Measurements from ENCODE around the gene KIF9. TPM values are rescaled to one million over a fixed set of nuclear protein-coding genes. Genes with fewer than 3 reads are reported as not detected.
"Not testable (repeated sequence)": the region's sequence is repeated elsewhere in the genome, so short reads cannot be mapped to it uniquely, and the experiment has no call there.

Gene KIF9
- total and polyA plus RNA-seq, 4 donors = 11.5 to 27.3 (median 25.4) TPM

- Histone ChIP-seq H3K4me1 (ENCODE audit: control insufficient read depth, insufficient read depth, low read length) (no peaks in the 10 kb centered on the region), H3K9me3 (ENCODE audit: control insufficient read depth, insufficient read depth, low read length) (no peaks in the 10 kb centered on the region), H3K27me3 (ENCODE audit: control insufficient read depth, insufficient read depth, low read length) (no peaks in the 10 kb centered on the region), H3K36me3 (ENCODE audit: control insufficient read depth, insufficient read depth, low read length) (no peaks in the 10 kb centered on the region), H3K4me3 (ENCODE audit: low read depth, low read length) (no peak overlapping the region), H3K27ac (ENCODE audit: low read depth, low read length) (no peak overlapping the region)
- 97% methylated on average over 5 of the region's 6 CpGs for WGBS (ENCODE audit: insufficient coverage)
- DNase-seq (ENCODE audit: low read depth in 4 of 6, low spot score in 6 of 6) = no peak
Measured at GRCh38 chr3:47295976-47296375, 13.4 kb upstream of the KIF9 start.

GRCh38 chr3:47295322-47295721 lies 12.7 kb upstream of the KIF9 start:
- H3K4me1 ChIP-seq (ENCODE audit: control insufficient read depth, insufficient read depth, low read length) = no peaks in the 10 kb centered on the region

GRCh38 chr3:47294392-47294791 lies 11.8 kb upstream of the KIF9 start:
- no peak overlapping the region for H3K27ac ChIP-seq (ENCODE audit: low read depth, low read length)
- H3K4me1 ChIP-seq (ENCODE audit: control insufficient read depth, insufficient read depth, low read length) = no peaks in the 10 kb centered on the region
- H3K9me3 ChIP-seq (ENCODE audit: control insufficient read depth, insufficient read depth, low read length) = no peaks in the 10 kb centered on the region
- no peak for DNase-seq (ENCODE audit: low read depth in 4 of 6, low spot score in 6 of 6)
- no peak overlapping the region for H3K4me3 ChIP-seq (ENCODE audit: low read depth, low read length)
- 97% methylated on average over 2 of the region's 3 CpGs for WGBS (ENCODE audit: insufficient coverage)
- no peaks in the 10 kb centered on the region for H3K27me3 ChIP-seq (ENCODE audit: control insufficient read depth, insufficient read depth, low read length)
- peaks cover 5% of the 10 kb centered on the region for H3K36me3 ChIP-seq (ENCODE audit: control insufficient read depth, insufficient read depth, low read length)

More at GRCh38 chr3:47295322-47295721, 12.7 kb upstream of the KIF9 start:
- 92% methylated on average over 2 of the region's 2 CpGs for WGBS (ENCODE audit: insufficient coverage)
- Histone ChIP-seq H3K27ac (ENCODE audit: low read depth, low read length) (no peak overlapping the region), H3K4me3 (ENCODE audit: low read depth, low read length) (no peak overlapping the region), H3K36me3 (ENCODE audit: control insufficient read depth, insufficient read depth, low read length) (peaks cover 3% of the 10 kb centered on the region), H3K9me3 (ENCODE audit: control insufficient read depth, insufficient read depth, low read length) (no peaks in the 10 kb centered on the region), H3K27me3 (ENCODE audit: control insufficient read depth, insufficient read depth, low read length) (no peaks in the 10 kb centered on the region)
- peak in 1 of 6 donors; percentile 4 for DNase-seq (ENCODE audit: low read depth in 4 of 6, low spot score in 6 of 6)

GRCh38 chr3:47293822-47294221 lies 11.2 kb upstream of the KIF9 start:
- WGBS (ENCODE audit: insufficient coverage) = no CpG with 5 or more reads among the region's 2 CpGs
- Histone ChIP-seq H3K9me3 (ENCODE audit: control insufficient read depth, insufficient read depth, low read length) (no peaks in the 10 kb centered on the region), H3K27me3 (ENCODE audit: control insufficient read depth, insufficient read depth, low read length) (no peaks in the 10 kb centered on the region), H3K4me1 (ENCODE audit: control insufficient read depth, insufficient read depth, low read length) (no peaks in the 10 kb centered on the region), H3K36me3 (ENCODE audit: control insufficient read depth, insufficient read depth, low read length) (peaks cover 7% of the 10 kb centered on the region), H3K27ac (ENCODE audit: low read depth, low read length) (no peak overlapping the region), H3K4me3 (ENCODE audit: low read depth, low read length) (no peak overlapping the region)
- DNase-seq (ENCODE audit: low read depth in 4 of 6, low spot score in 6 of 6) = no peak

GRCh38 chr3:47291754-47292420 lies 9.3 kb upstream of the KIF9 start:
- H3K4me1 ChIP-seq (ENCODE audit: control insufficient read depth, insufficient read depth, low read length); H3K27me3 ChIP-seq (ENCODE audit: control insufficient read depth, insufficient read depth, low read length); H3K27ac ChIP-seq (ENCODE audit: low read depth, low read length); DNase-seq (ENCODE audit: low read depth in 4 of 6, low spot score in 6 of 6); H3K4me3 ChIP-seq (ENCODE audit: low read depth, low read length); H3K9me3 ChIP-seq (ENCODE audit: control insufficient read depth, insufficient read depth, low read length): not testable (repeated sequence)
- peaks cover 15% of the 10 kb centered on the region for H3K36me3 ChIP-seq (ENCODE audit: control insufficient read depth, insufficient read depth, low read length)
- WGBS (ENCODE audit: insufficient coverage) = 94% methylated on average over 3 of the region's 9 CpGs

GRCh38 chr3:47291158-47291753 lies 8.7 kb upstream of the KIF9 start:
- peak in 1 of 6 donors; percentile 7 for DNase-seq (ENCODE audit: low read depth in 4 of 6, low spot score in 6 of 6)
- Histone ChIP-seq H3K9me3 (ENCODE audit: control insufficient read depth, insufficient read depth, low read length) (no peaks in the 10 kb centered on the region), H3K27ac (ENCODE audit: low read depth, low read length) (no peak overlapping the region), H3K4me3 (ENCODE audit: low read depth, low read length) (no peak overlapping the region), H3K4me1 (ENCODE audit: control insufficient read depth, insufficient read depth, low read length) (no peaks in the 10 kb centered on the region), H3K27me3 (ENCODE audit: control insufficient read depth, insufficient read depth, low read length) (no peaks in the 10 kb centered on the region), H3K36me3 (ENCODE audit: control insufficient read depth, insufficient read depth, low read length) (peaks cover 15% of the 10 kb centered on the region)
- no CpG with 5 or more reads among the region's 4 CpGs for WGBS (ENCODE audit: insufficient coverage)

GRCh38 chr3:47288966-47289910 lies 6.6 kb upstream of the KIF9 start:
- H3K27ac ChIP-seq (ENCODE audit: low read depth, low read length) = no peak overlapping the region
- DNase-seq (ENCODE audit: low read depth in 4 of 6, low spot score in 6 of 6) = no peak
- WGBS (ENCODE audit: insufficient coverage) = 55% methylated on average over 4 of the region's 6 CpGs
- no peaks in the 10 kb centered on the region for H3K27me3 ChIP-seq (ENCODE audit: control insufficient read depth, insufficient read depth, low read length)
- no peak overlapping the region for H3K4me3 ChIP-seq (ENCODE audit: low read depth, low read length)
- peaks cover 19% of the 10 kb centered on the region for H3K36me3 ChIP-seq (ENCODE audit: control insufficient read depth, insufficient read depth, low read length)
- H3K9me3 ChIP-seq (ENCODE audit: control insufficient read depth, insufficient read depth, low read length) = no peaks in the 10 kb centered on the region
- H3K4me1 ChIP-seq (ENCODE audit: control insufficient read depth, insufficient read depth, low read length) = peaks cover 14% of the 10 kb centered on the region

GRCh38 chr3:47283591-47284364 lies 1.2 kb upstream of the KIF9 start:
- Histone ChIP-seq H3K4me1 (ENCODE audit: control insufficient read depth, insufficient read depth, low read length) (peaks cover 42% of the 10 kb centered on the region), H3K9me3 (ENCODE audit: control insufficient read depth, insufficient read depth, low read length) (no peaks in the 10 kb centered on the region), H3K27ac (ENCODE audit: low read depth, low read length) (peak overlapping the region; percentile 98), H3K4me3 (ENCODE audit: low read depth, low read length) (peak overlapping the region; percentile 94), H3K27me3 (ENCODE audit: control insufficient read depth, insufficient read depth, low read length) (no peaks in the 10 kb centered on the region), H3K36me3 (ENCODE audit: control insufficient read depth, insufficient read depth, low read length) (peaks cover 15% of the 10 kb centered on the region)
- peak in 1 of 6 donors; percentile 24 for DNase-seq (ENCODE audit: low read depth in 4 of 6, low spot score in 6 of 6)
- 11% methylated on average over 4 of the region's 12 CpGs for WGBS (ENCODE audit: insufficient coverage)

- DNase-seq (ENCODE audit: low read depth in 4 of 6, low spot score in 6 of 6) = no peak
Measured at GRCh38 chr3:47283193-47283537, 566 bp upstream of the KIF9 start.

More at GRCh38 chr3:47283193-47283537, 566 bp upstream of the KIF9 start:
- H3K9me3 ChIP-seq (ENCODE audit: control insufficient read depth, insufficient read depth, low read length) = no peaks in the 10 kb centered on the region
- H3K36me3 ChIP-seq (ENCODE audit: control insufficient read depth, insufficient read depth, low read length) = peaks cover 15% of the 10 kb centered on the region
- peak overlapping the region; percentile 98 for H3K27ac ChIP-seq (ENCODE audit: low read depth, low read length)
- H3K4me1 ChIP-seq (ENCODE audit: control insufficient read depth, insufficient read depth, low read length) = peaks cover 42% of the 10 kb centered on the region
- 1% methylated on average over 8 of the region's 10 CpGs for WGBS (ENCODE audit: insufficient coverage)
- peak overlapping the region; percentile 94 for H3K4me3 ChIP-seq (ENCODE audit: low read depth, low read length)
- no peaks in the 10 kb centered on the region for H3K27me3 ChIP-seq (ENCODE audit: control insufficient read depth, insufficient read depth, low read length)
